Stromal cell of bone marrow (primary cell): ENCODE data around the gene SPATS2L.

Experiments
- DNase-seq: peaks from one replicate; pipeline ENCODE4 v3.0.0-alpha.2; 2012; ENCODE audit warnings: low read depth

Gene SPATS2L

GRCh38 chr2:200411831-200412230 lies 105.3 kb downstream of the SPATS2L start:
- DNase-seq: no peak

DNA sequence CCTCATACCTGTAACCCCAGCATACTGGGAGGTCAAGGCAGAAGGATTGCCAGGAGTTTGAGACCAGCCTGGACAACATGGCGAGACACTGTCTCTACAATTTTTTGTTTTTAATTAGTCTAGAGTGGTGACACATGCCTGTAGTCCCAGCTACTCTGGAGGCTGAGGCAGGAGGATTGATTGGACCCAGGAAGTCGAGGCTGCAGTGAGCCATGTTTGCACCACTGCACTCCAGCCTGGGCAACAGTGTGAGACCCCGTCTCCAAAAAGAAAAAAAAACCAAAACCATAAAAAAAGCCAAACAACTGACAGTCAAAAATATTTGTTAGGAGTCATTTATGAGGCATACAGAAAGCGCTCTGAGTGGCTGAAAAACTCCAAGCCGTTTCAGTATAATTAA lies 107.9 kb downstream of the SPATS2L start:
- DNase-seq: no peak

GRCh38 chr2:200415455-200415854 lies 109.0 kb downstream of the SPATS2L start:
- no peak for DNase-seq

DNA sequence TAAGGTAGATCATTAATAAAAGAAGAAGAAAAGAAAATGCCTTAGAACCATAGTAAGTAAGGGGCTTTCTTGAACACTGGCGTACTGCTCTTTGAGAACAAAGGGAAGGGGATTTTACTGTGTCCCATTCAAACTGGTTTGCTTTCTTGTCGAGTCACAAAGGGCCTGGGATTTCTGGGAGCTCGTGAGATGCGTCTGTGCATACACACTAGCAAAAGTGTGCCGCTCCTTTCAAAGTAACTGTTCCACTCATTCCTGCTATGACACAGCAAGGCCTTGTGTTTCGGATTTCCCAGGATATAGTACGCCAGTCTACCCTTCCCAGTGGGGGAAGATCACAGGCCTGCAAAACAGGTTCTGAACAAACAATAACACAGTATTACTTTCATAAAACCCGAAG lies 110.4 kb downstream of the SPATS2L start:
- no peak for DNase-seq

GRCh38 chr2:200417366-200417765 lies 110.9 kb downstream of the SPATS2L start:
- DNase-seq: no peak

GRCh38 chr2:200418399-200418798 lies 111.9 kb downstream of the SPATS2L start:
- no peak for DNase-seq

DNA sequence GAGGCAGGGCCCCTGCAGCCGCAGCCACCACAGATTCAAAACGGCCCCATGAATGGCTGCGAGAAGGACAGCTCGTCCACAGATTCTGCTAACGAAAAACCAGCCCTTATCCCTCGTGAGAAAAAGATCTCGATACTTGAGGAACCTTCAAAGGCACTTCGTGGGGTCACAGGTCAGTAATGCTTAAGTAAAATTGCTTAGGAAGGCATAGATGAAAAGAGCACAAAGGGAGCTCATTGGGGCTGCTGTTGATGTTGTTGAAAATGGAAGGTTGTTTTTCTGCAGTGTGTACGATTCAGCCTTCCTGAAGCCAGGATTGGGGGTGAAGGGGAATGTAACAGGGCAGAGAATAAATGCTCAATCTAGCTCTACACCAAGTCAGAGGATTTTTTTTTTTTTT lies 112.8 kb downstream of the SPATS2L start:
- DNase-seq: no peak

DNA sequence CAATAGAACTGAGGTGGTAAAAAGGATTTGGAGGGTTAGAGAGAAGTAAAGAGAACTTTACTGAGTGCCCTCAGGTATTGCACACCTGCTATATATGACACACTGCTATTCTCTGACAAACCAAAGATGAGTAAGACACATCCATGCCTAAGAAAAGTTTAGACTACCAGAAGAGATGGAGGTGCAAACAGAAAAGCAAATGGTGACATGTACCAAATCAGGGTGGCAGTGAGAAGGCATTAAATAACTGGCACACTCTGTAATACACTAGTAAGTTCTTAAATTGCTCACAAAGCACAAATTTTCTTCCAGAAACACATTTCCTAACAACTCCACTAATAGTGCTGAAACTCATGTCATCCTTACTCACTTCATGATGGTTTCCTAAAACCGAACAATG lies 114.8 kb downstream of the SPATS2L start:
- no peak for DNase-seq

DNA sequence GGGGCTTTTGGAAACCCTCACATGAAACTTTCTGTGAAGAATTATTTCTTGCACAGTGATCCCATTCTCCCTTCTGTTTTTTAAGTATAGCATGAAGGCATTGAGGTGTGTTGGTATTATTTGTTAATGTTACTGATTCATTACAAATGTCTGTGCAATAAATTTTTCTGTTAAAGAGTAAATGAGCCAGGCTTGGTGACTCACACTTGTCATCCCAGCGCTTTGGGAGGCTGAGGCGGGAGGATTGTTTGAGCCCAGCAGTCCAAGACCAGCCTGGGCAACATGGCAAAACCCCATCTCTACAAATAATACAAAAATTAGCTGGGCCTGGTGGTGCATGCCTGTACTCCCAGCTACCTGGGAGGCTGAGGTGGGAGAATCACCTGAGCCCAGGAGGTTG lies 115.6 kb downstream of the SPATS2L start:
- DNase-seq: no peak

DNA sequence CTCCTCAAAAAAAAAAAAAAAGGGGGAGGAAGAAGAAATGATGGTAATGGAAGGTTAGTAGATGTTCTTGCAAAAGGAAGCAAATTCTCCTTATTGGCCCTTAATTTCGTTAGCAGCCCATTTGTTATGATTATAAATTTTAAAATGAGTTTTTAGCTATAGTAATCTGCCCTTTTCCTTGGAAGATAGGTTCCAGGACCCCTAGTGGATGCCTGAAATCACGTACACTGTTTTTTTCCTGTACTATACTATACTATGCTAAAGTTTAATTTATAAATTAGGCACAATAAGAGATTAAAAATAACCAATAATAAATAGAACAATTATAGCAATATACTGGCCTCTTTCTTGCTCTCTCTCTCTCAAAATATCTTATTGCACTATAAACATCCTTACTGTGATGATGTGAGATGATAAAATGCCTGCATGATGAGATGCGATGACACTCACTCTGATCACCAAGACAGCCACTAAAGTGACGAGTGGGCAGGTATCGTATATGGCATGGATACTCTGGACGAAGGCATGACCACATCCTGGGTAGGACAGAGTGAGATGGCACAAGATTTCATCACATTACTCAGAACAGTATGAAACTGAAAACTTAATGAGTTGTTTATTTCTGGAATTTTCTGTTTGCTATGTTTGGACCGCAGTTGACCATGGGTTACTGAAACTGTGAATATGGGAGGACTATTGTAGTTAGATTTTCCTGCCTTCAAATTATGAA lies 116.2 kb downstream of the SPATS2L start:
- DNase-seq: no peak

GRCh38 chr2:200423541-200423940 lies 117.0 kb downstream of the SPATS2L start:
- DNase-seq: no peak

DNA sequence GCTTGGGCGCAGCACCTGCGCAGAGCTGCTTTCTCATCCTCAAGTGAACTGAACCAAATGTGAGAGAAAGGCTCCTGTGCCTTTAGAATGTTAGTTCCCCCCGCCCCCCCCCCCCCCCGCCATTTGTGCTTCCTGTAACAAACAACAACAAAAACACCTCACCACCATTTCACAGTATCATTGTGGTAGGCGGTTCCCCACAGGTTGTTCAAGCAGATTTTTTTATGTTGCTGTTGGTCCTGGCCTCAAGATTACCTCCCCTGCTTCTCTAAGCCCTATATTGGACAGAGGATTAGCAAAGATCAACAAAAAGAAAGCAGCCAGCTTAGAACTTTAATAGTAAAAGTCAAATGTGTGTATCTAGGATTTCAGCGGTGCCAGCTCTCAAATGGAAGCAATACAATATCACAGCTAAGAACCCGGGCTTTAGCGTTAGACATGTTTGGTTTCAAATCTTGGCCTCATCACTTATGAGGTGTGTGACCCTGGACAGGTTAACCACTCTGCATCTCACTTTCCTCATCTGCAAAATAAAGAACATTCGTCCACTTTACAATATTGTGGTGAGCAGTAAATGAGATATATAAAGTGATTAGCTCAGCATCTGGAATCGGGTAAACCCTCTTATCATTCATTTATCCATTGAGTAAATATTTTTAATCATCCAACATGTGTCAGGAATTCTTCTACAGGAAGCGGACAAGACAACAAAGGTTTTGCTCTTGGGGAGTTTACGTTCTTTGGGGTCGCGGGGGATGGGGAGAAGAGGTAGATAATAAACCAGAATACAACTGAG lies 118.7 kb downstream of the SPATS2L start:
- no peak for DNase-seq

DNA sequence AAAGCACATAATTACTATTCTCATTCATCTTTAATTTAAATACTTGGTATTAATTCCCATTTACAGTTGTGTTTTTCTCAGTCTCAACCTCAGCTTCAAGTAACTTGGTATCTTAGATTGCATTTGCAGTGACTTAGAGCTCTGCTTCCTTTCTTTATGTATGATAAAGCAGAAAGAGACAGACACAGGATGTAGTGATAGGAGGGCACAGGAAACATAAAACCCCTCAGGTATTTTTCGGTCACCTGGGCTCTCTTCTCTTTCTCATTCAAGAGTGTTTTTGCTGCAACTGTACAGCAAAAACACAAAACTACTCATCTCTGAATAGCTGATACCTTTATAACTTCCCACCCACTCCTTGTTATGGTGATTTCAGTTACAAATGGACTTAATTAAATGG lies 120.3 kb downstream of the SPATS2L start:
- no peak for DNase-seq

DNA sequence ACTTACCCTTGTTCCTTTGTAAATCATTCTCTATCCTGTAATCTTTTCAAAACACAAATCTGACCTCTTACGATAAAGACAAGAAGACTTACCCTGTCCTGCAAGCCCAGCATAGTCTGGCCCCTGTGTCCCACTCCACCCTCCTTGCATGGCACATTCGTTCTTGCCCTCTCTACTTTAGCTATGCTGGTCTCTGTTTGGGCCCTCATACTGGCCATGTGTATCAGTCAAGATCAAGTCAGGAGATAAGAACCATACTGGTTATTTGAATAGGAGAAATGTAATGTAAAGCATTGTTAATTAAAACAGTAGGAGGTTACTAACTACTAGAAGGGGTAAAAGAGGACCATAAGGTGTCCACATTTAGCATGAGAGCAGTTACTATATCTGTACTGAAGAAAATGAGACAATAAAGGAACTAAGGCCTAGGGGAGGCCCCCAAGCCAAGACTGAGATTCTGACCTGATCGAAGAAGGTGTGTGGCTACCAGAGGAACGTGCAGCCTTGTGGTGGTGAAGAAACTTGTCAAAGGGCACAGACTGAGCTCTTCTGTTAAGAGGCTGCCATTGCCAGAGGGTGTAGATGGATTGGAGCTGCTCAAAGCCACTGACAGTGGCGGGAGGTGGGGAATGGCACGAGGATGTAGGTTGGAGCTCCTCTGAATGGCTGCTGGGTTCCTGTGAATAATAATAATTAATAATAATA lies 122.6 kb downstream of the SPATS2L start:
- DNase-seq: no peak

DNA sequence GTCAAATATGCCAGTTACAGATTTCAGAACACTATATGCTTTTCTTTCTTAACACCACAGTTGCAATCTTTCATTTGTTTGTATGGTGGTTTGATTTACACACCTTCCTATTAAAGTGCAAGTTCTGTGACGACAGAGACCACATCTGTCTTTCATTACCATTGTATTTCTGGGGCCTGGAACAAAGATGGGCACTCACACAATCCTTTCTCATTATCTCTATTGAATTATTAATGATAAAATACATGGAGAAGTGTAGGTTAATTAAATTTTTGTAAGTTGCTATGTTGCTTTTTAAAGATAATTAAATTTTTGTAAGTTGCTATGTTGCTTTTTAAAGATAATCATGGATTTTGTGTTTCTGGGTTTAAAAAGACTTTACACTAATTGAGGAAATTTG lies 123.5 kb downstream of the SPATS2L start:
- DNase-seq: no peak

GRCh38 chr2:200431996-200432705 lies 125.7 kb downstream of the SPATS2L start:
- DNase-seq: no peak

GRCh38 chr2:200435379-200435778 lies 128.9 kb downstream of the SPATS2L start:
- no peak for DNase-seq

DNA sequence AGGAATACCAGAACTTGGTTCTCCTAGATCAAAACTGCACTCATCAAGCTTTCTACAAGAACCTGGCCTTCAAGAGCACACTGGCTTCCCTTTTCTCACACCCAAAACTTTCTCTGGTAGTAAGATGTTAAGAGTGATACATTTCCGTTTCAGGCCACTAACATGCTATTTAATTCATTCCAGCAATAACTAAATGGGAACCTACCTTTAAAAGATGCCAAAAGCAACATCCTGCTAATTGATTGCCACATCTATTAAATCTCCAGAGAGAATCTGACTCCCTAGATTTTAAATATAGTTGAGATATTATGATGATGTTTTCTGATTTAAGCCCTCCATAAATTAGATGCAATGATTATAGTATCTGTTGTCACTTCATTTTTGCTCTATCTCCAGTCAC lies 131.8 kb downstream of the SPATS2L start:
- DNase-seq: no peak

- DNase-seq: no peak
These were observed 132.4 kb downstream of the SPATS2L start for GRCh38 chr2:200438846-200439245.

DNA sequence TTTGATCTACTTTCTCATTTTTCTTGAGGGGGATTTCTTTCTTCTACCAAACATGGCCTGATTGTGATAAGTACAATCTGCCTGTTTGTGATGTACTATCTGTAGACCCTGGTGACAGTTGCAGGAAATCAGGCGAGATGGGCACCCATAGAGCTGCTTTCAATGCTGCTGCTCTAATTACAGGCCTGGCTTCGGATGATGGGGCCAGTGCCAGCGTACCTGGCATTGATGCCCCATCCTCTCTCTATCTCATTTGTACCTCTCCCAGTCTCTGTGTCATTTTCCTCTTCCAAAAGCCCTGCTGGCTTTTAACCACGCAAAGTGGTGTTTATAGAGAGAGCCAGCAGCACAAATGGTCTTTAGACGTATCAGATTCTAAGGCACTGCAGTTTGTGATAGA lies 133.5 kb downstream of the SPATS2L start:
- no peak for DNase-seq

DNA sequence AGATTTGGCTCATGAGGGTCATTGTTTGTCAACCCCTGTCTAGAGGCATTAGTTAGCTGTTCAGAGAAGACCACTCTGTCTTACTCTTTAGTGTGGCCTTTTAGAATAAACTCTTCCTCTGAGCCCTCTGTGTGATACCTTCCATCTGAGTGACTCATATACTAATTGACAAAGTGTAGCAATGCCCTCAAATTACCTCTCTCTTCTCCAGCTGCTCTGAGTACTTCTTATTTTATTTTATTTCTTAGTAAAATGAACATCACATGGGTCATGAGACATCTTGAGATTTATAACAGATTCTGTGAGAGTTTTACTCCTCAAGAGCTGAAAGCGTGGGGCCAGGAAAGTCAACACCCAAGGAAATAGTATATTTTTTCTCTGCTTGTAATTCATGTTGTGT lies 136.0 kb downstream of the SPATS2L start:
- DNase-seq: peak; percentile 58

- no peak for DNase-seq
These were observed 136.9 kb downstream of the SPATS2L start for GRCh38 chr2:200443376-200443775.
